Spleen (tissue), 11 donors: ENCODE measurements around the gene WNK2. TPM values are rescaled to one million over a fixed set of nuclear protein-coding genes. Genes with fewer than 3 reads are reported as not detected.

ENCODE experiments used
- DNase-seq: peaks from one replicate; pipeline ENCODE4 v3.0.0-alpha.2; 2020
- H3K27ac ChIP-seq, 8 donors: fragments of 200-600 bp; sonication (generic) in 7 of 8; 1 replicate in 4 of 8; 2 replicates in 4 of 8; pipeline versions ENCODE4 v1.5.0 to v1.8.0; 2016 to 2021; ENCODE audit warnings: inconsistent platforms in 4 of 8, mild to moderate bottlenecking in 4 of 8, moderate library complexity in 1 of 8
- H3K27me3 ChIP-seq, 7 donors: fragments of 200-600 bp; sonication (generic) in 6 of 7; replicated peaks in 1 of 7; 1 replicate in 4 of 7; 2 replicates in 3 of 7; pipeline versions ENCODE4 v1.5.0 to v1.8.0; 2016 to 2021; ENCODE audit warnings: inconsistent platforms in 3 of 7, mild to moderate bottlenecking in 1 of 7
- H3K36me3 ChIP-seq, 6 donors: fragments of 200-600 bp; sonication (generic) in 5 of 6; 1 replicate in 4 of 6; 2 replicates in 2 of 6; pipeline versions ENCODE4 v1.5.0 to v1.8.0; 2016 to 2021; ENCODE audit warnings: inconsistent platforms in 2 of 6
- H3K4me1 ChIP-seq, 6 donors: fragments of 200-600 bp; sonication (generic) in 5 of 6; 1 replicate in 3 of 6; 2 replicates in 3 of 6; pipeline versions ENCODE4 v1.5.0 to v1.8.0; 2016 to 2021; ENCODE audit warnings: inconsistent platforms in 3 of 6
- H3K4me3 ChIP-seq, 8 donors: fragments of 200-600 bp; sonication (generic) in 7 of 8; 1 replicate in 4 of 8; 2 replicates in 4 of 8; pipeline versions ENCODE4 v1.5.0 to v1.8.0; 2016 to 2021; ENCODE audit warnings: inconsistent platforms in 4 of 8, mild to moderate bottlenecking in 4 of 8, moderate library complexity in 2 of 8
- H3K9me3 ChIP-seq, 8 donors: fragments of 200-600 bp; sonication (generic) in 7 of 8; 1 replicate in 4 of 8; 2 replicates in 4 of 8; pipeline versions ENCODE4 v1.5.0 to v1.8.0; 2016 to 2021; ENCODE audit warnings: inconsistent platforms in 4 of 8
- POLR2A ChIP-seq, 3 donors: fragments of 450-650 bp; IDR thresholded peaks; one replicate each; pipeline ENCODE4 v1.5.1; 2017; ENCODE audit warnings: antibody characterized with exemption in 3 of 3, mild to moderate bottlenecking in 1 of 3
- POLR2AphosphoS5 ChIP-seq, 3 donors: sonication (generic); formaldehyde crosslinking; IDR thresholded peaks; one replicate each; pipeline ENCODE4 v1.5.1; 2017; ENCODE audit warnings: antibody characterized with exemption in 3 of 3
- WGBS, 5 donors: extraction: QIAGEN DNeasy Blood & Tissue Kit in 3 of 5; methylation state at CpG; one replicate each; pipeline versions ENCODE4 v1.1.5 to v1.1.7; 2013 to 2018; 5-methylcytosine and 5-hydroxymethylcytosine counted together
- intact Hi-C: fragments of 100-400 bp; cut with DNase I; formaldehyde crosslinking; loops from one replicate; pipeline ENCODE4 v1.15.0; 2023; ENCODE audit warnings: low total_unique reads
- polyA plus RNA-seq, 3 donors: library from polyadenylated mRNA; stranded (reverse); fragments of 200-250 nt; gene quantifications; one replicate each; pipeline ENCODE4 v1.2.1, GENCODE V29; 2013
- total RNA-seq, 7 donors: library from RNA; depleted of rRNA in 3 of 7; stranded (reverse); fragments of >200 nt in 3 of 7; fragmentation: NEBNext Ultra II Directional in 4 of 7; extraction: Animal tissue kit (Norgen Biotek cat#: 25700) in 4 of 7; gene quantifications; one replicate each; pipeline versions ENCODE4 v1.1.0 to v1.2.1, GENCODE V29; 2016 to 2021
- TF ChIP-seq, protein P1 (sequence below), 11 experiments: fragments of 200-600 bp in 7 of 11; fragments of 450-650 bp in 4 of 11; sonication (generic) in 4 of 11; IDR thresholded peaks in 8 of 11; conservative IDR thresholded peaks in 3 of 11; 1 replicate in 7 of 11; 2 replicates in 4 of 11; pipeline versions ENCODE4 v1.4.0 to v1.8.0; 2016 to 2021; ENCODE audit warnings: antibody characterized with exemption in 11 of 11, inconsistent platforms in 4 of 11, mild to moderate bottlenecking in 1 of 11
- donor health status: healthy with polysubstance abuse.
- donor health status: DM: no; HTN: no; CAD: no; lungs with moderate emphysema.
- donor health status: DM: no; HTN: no; CAD: no.
- donor health status: Bipolar disorder and iron deficiency.
- donor health status: healthy.
- donor health status: DM: no; HTN: no; CAD: no.
- donor health status: DM: yes; HTN: yes; CAD: no.

WNK2 gene
- total and polyA plus RNA-seq, 10 donors = 1.8 to 20.0 (median 7.3) TPM

DNA sequence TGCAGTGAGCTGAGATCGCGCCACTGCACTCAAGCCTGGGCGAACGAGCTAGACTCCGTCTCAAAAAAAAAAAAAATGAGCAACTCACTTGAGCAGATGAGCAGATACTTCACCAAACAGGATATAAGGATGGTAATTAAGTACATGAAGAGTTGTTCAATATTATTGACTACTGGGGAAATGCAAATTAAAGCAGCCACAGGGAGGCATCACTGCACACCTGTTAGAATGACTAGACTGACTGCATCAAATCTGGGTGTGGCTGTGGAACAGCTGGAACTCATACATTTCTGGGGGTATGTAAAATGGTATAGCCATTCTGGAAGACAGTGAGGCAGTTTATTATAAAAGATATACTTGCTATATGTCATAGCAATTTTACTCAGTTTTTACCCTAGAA is 93.0 kb downstream of the WNK2 start:
- Histone ChIP-seq H3K9me3 (peaks cover 0 to 16% (median 6%) of the 10 kb centered on the region in 8 donors), H3K4me3 (no peak overlapping the region), H3K27ac (no peak overlapping the region), H3K36me3 (no peaks in the 10 kb centered on the region), H3K27me3 (peaks cover 0 to 42% (median 0%) of the 10 kb centered on the region in 7 donors), H3K4me1 (no peaks in the 10 kb centered on the region)
- WGBS, 5 donors = 74 to 80% (median 76%) methylated on average over 5 of the region's 5 CpGs
- no peak for DNase-seq
- intact Hi-C loops = no loop called here
- TF ChIP-seq, protein P1, sequence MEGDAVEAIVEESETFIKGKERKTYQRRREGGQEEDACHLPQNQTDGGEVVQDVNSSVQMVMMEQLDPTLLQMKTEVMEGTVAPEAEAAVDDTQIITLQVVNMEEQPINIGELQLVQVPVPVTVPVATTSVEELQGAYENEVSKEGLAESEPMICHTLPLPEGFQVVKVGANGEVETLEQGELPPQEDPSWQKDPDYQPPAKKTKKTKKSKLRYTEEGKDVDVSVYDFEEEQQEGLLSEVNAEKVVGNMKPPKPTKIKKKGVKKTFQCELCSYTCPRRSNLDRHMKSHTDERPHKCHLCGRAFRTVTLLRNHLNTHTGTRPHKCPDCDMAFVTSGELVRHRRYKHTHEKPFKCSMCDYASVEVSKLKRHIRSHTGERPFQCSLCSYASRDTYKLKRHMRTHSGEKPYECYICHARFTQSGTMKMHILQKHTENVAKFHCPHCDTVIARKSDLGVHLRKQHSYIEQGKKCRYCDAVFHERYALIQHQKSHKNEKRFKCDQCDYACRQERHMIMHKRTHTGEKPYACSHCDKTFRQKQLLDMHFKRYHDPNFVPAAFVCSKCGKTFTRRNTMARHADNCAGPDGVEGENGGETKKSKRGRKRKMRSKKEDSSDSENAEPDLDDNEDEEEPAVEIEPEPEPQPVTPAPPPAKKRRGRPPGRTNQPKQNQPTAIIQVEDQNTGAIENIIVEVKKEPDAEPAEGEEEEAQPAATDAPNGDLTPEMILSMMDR (IDR thresholded peaks at IDR 0.05 in 8 of 11, conservative IDR thresholded peaks at IDR 0.05 in 3 of 11) = no peak
- TF ChIP-seq POLR2AphosphoS5 (IDR thresholded peaks at IDR 0.05) (no peak), POLR2A (IDR thresholded peaks at IDR 0.05) (no peak)

DNA sequence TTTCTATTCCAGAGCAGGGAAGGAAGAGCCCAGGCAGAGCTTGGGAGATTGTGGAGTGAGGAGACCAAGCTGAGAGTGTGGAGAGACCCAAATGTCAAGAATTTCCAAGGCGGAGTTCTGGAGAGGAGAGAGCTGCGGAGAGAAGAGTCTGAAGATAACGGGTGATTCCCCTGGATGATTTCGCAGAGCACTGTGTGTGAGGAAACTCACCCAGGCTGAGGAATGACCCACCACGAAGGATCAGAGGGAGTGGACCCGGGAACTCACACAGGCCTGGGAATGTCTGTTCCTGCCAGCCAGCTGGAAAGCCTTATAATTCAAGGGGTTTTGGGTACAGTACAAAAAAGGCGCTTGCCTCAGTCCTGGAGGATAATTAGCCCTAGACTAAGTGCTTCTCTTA is 94.2 kb downstream of the WNK2 start:
- no peaks in the 10 kb centered on the region for H3K36me3 ChIP-seq
- intact Hi-C loops = no loop called here
- H3K4me1 ChIP-seq = no peaks in the 10 kb centered on the region
- WGBS, 5 donors = 86 to 93% (median 87%) methylated on average over 7 of the region's 7 CpGs
- no peak for DNase-seq
- TF ChIP-seq, protein P1 (IDR thresholded peaks at IDR 0.05 in 8 of 11, conservative IDR thresholded peaks at IDR 0.05 in 3 of 11) = no peak
- no peak for TF ChIP-seq POLR2A (IDR thresholded peaks at IDR 0.05)
- TF ChIP-seq POLR2AphosphoS5 (IDR thresholded peaks at IDR 0.05) = no peak
- no peak overlapping the region for H3K4me3 ChIP-seq
- H3K27ac ChIP-seq = no peak overlapping the region
- H3K27me3 ChIP-seq = peaks cover 0 to 38% (median 0%) of the 10 kb centered on the region in 7 donors
- peaks cover 0 to 12% (median 4%) of the 10 kb centered on the region in 8 donors for H3K9me3 ChIP-seq

DNA sequence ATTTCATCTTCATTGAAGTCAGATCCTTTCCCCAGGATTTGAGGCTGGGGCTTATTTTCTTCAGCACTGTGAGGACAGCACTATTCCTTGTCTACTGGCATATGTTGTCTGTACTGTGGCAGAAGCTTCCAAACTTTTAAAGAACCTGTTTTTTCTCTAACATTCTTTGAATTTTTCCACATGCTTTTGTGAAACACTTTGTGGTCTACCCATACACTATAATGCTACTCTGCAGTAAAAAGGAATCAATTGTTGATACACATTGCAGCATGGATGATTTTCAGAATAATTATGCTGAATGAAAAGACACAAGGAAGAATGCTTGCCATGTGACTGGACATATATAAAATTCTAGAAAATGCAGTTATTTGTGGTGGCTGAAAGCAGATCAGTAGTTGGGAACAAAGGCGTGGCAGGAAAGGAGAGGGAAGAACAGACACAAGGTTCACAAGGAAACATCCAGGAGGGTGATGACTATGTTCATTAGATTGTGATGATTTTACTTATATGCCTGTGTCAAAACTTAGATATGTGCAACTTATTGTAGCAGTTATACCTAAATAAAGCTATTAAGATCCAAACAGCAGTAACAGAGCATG is 96.8 kb downstream of the WNK2 start:
- TF ChIP-seq, protein P1 (IDR thresholded peaks at IDR 0.05 in 8 of 11, conservative IDR thresholded peaks at IDR 0.05 in 3 of 11) = no peak
- TF ChIP-seq POLR2A (IDR thresholded peaks at IDR 0.05) (no peak), POLR2AphosphoS5 (IDR thresholded peaks at IDR 0.05) (no peak)
- WGBS, 5 donors = 91 to 100% (median 93%) methylated on average over 1 of the region's 1 CpG

DNA sequence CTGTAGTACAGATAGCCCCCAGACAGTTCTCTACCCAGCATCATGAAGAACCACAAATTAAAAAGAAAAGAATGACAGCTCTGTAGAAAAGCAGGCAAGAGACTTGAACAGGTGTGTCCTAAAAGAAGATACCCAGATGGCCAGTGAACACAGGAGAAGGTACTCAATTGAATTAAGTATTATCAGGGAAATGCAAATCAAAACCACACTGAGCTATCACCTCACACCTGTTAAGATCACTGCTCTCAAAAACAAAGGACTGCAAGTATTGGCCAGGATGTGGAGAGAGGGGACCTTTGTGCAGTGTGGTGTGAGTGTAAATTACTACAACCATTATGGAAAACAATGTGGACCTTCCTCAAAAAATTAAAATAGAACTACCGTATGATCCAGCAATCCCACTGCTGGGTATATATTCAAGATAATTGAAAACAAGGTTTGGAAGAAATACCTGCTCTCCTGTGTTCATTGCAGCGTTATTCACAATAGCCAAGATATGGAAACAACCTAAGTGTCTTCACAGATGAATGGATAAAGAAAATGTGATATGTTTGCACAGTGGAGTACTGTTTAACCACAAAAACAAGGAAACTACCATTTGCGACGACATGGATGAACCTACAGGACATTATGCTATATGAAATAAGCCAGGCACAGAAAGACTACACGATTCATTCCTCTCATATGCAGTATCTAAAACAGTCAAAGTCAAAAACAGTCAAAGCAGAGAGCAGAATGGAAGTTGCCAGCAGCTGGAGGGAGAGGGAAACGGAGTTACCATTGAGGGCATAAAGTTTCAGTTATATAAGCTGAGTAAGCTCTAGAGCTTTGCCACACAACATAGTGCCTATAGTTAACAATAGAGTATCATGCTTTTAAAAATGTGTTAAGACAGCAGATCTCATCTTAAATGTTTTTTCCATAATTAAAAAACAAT is 102.6 kb downstream of the WNK2 start:
- intact Hi-C loops = no loop called here
- DNase-seq = no peak
- peaks cover 0 to 4% (median 0%) of the 10 kb centered on the region in 8 donors for H3K9me3 ChIP-seq
- WGBS, 5 donors = 67 to 77% (median 76%) methylated on average over 6 of the region's 6 CpGs
- TF ChIP-seq, protein P1 (IDR thresholded peaks at IDR 0.05 in 8 of 11, conservative IDR thresholded peaks at IDR 0.05 in 3 of 11) = no peak
- no peak for TF ChIP-seq POLR2AphosphoS5 (IDR thresholded peaks at IDR 0.05)
- TF ChIP-seq POLR2A (IDR thresholded peaks at IDR 0.05) = no peak
- H3K27ac ChIP-seq = peak overlapping the region in 1 of 8 donors; percentile 33
- peaks cover 0 to 7% (median 0%) of the 10 kb centered on the region in 7 donors for H3K27me3 ChIP-seq
- H3K4me1 ChIP-seq = peaks cover 0 to 5% (median 0%) of the 10 kb centered on the region in 6 donors
- no peak overlapping the region for H3K4me3 ChIP-seq
- H3K36me3 ChIP-seq = no peaks in the 10 kb centered on the region

More for the DNA sequence above, 96.8 kb downstream of the WNK2 start:
- Histone ChIP-seq H3K27ac (no peak overlapping the region), H3K4me3 (no peak overlapping the region), H3K36me3 (no peaks in the 10 kb centered on the region), H3K27me3 (peaks cover 0 to 31% (median 0%) of the 10 kb centered on the region in 7 donors), H3K9me3 (peaks cover 0 to 4% (median 0%) of the 10 kb centered on the region in 8 donors), H3K4me1 (peaks cover 0 to 2% (median 0%) of the 10 kb centered on the region in 6 donors)
- DNase-seq = no peak
- intact Hi-C loops = no loop called here
